Posterior cingulate gyrus (tissue), 11 donors: ENCODE results near the gene IL10RB.
"Not testable (repeated sequence)": the region's sequence is repeated elsewhere in the genome, so short reads cannot be mapped to it uniquely, and the experiment has no call there.

Experiments
- DNase-seq, 10 donors: peaks; one replicate each; pipeline versions ENCODE4 v3.0.0 to v3.0.0-alpha.2; 2020 to 2021; ENCODE audit warnings: mixed read lengths in 3 of 10
- intact Hi-C: fragments of 100-400 bp; cut with DNase I; formaldehyde crosslinking; loops from one replicate; pipeline ENCODE4 v1.15.1; 2023

The IL10RB gene

GRCh38 chr21:33323610-33324009, 57.4 kb downstream of the IL10RB start:
- DNase-seq: not testable (repeated sequence)
- intact Hi-C loops: loop anchor here (2.0 to 10.0 kb wide), 2 partner anchors 57 to 89 kb away; partner anchors contain the start of gene IL10RB

DNA sequence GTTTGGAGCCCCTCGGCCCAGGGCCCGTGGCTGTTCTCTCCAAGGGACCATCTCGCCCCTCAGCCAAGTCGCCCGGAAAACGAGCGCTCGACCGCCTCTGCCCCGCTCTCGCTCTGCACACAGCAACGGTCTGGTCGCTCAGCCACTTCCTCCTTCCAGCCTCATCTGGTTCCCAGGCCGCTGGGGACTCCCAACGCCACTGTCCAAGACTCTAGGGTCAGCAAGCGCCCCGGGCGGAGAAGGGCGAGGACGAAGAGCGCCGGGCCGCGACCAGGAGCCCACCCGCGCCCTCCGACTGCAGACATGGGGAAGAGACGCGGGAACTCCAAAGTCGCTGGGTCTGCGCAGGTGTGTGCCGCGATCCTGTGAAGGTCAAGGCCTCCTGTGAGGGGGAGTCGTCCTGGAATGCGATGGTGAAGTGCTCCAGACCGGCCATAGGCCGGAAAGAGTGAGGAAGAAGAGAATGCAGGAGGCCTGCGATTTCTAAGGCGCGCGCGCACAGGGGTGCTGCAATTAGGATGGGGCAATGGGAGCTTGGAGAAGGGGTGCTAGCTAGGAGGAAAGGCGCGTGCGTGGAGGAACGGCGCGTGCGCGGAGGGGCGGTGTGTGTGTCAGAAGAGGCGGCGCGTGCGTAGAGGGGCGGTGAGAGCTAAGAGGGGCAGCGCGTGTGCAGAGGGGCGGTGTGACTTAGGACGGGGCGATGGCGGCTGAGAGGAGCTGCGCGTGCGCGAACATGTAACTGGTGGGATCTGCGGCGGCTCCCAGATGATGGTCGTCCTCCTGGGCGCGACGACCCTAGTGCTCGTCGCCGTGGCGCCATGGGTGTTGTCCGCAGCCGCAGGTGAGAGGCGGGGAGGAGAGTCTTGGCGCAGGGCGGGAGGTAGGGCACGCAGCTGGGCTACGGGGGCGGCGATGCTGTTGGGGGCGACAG, 58.4 kb downstream of the IL10RB start, which contains the start of gene IFNAR1:
Gene IFNAR1, plus strand, starts transcription at position 680 of the 931 bp plus-strand sequence. Its CDS starts 86 bp downstream, at position 766.
- intact Hi-C loops: loop anchor here (2.0 to 10.0 kb wide), 2 partner anchors 58 to 90 kb away; partner anchors contain the start of gene IL10RB
- peak; percentile 91 to 100 (median 95) for DNase-seq

- DNase-seq: peak in 9 of 10 donors; percentile 28 to 87 (median 56)
- intact Hi-C loops: loop anchor here (2.0 to 10.0 kb wide), 2 partner anchors 59 to 91 kb away; partner anchors contain the start of gene IL10RB
Observed at GRCh38 chr21:33325222-33326067, 59.3 kb downstream of the IL10RB start.

GRCh38 chr21:33327326-33327725, 61.2 kb downstream of the IL10RB start:
- intact Hi-C loops: loop anchor here (10.0 kb wide), 1 partner anchor 93 kb away; no protein-coding TSS in a partner anchor
- DNase-seq: no peak

- intact Hi-C loops: loop anchor here (10.0 kb wide), 1 partner anchor 93 kb away; no protein-coding TSS in a partner anchor
- DNase-seq: no peak
Observed at GRCh38 chr21:33327792-33328433, 61.7 kb downstream of the IL10RB start.

DNA sequence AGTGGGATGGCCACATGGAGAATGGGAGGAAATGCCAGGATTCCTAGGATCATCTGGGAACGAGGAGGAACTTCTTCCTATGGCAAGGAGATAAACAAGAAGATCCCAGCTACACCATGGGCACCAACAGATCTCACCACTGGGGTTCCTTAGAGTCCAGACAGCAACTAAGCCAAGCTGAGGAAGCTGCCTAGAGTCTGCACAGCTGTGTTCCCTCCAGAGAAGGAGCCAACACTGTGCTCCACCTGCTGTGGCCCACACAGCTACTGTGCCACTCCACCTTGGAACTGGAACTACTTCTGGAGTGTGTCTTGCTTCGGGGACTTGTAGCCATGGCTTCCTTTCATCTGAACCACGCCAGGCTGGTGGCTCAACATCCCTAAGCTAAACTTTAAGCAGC, 64.6 kb downstream of the IL10RB start:
- intact Hi-C loops: no loop called here
- no peak for DNase-seq

DNA sequence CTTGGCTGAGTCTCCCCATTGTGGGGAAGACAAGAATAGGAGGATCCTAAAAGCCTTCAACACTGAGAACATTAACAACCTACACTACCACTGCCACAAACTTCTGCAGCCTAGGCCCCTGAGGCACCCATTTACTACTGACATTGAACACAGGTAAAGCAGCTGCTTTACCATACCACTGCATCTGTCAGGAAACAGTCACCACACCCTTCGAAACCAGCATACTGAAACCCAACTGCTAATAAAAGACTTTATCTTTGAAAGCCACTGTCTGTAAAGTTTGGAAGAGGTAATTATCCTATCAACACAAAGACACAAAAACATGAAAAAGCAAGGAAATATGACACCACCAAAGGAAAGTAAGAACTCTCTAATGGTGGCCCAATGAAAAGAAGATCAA, 66.0 kb downstream of the IL10RB start:
- no peak for DNase-seq
- intact Hi-C loops: no loop called here

DNA sequence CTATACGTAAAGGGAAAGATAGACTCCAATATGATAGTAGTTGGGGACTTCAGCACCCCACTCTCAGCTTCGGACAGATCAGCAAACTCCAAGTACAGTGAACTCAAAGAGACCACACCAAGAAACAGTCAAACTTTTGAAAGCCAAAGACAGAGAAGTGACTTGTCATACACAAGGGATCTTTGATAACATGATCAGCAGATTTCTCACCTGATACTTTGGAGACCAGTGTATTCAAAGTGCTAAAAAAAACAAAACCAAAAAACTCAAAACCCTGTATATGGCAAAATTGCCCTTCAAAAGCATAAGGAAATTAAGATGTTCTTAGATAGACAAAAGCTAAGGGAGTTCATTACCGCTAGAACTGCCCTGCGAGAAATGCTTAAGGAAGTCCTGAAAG, 68.0 kb downstream of the IL10RB start:
- intact Hi-C loops: no loop called here
- no peak for DNase-seq

- no peak for DNase-seq
- intact Hi-C loops: no loop called here
Observed at GRCh38 chr21:33334824-33335223, 68.7 kb downstream of the IL10RB start.

DNA sequence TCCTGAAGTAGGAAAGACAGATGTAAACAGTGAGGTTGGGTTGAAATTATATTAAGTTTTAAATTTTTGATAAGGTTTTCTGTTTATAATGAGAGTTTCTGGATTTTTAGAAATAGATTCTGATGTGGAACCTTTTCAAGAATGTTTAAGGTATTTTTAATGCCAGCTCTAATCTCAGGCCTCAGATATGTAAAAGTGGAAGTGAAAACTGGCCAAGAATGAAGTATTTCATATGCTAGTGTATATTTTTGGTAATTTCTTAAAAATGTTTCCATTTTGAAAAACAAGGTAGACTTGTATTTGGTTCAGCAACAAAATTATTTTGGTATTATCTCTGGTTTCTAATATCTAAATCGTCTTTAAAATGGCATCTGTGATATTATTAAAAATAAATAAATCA, 73.0 kb downstream of the IL10RB start:
- intact Hi-C loops: no loop called here
- no peak for DNase-seq

- intact Hi-C loops: no loop called here
- DNase-seq: no peak
Observed at GRCh38 chr21:33339918-33340317, 73.8 kb downstream of the IL10RB start.

GRCh38 chr21:33345751-33346238, 79.6 kb downstream of the IL10RB start:
- DNase-seq: no peak
- intact Hi-C loops: no loop called here
